HG02759 (cell line): ENCODE results near the gene EHBP1L1.
"Not testable (repeated sequence)": the region's sequence is repeated elsewhere in the genome, so short reads cannot be mapped to it uniquely, and the experiment has no call there.

Experiments
- ATAC-seq: cut with Tn5 transposase; IDR thresholded peaks from one replicate; pipeline ENCODE4 v1.9.1; 2021; ENCODE audit warnings: mild to moderate bottlenecking, moderate library complexity; ENCODE audit not compliant: unreplicated experiment

EHBP1L1 gene

DNA sequence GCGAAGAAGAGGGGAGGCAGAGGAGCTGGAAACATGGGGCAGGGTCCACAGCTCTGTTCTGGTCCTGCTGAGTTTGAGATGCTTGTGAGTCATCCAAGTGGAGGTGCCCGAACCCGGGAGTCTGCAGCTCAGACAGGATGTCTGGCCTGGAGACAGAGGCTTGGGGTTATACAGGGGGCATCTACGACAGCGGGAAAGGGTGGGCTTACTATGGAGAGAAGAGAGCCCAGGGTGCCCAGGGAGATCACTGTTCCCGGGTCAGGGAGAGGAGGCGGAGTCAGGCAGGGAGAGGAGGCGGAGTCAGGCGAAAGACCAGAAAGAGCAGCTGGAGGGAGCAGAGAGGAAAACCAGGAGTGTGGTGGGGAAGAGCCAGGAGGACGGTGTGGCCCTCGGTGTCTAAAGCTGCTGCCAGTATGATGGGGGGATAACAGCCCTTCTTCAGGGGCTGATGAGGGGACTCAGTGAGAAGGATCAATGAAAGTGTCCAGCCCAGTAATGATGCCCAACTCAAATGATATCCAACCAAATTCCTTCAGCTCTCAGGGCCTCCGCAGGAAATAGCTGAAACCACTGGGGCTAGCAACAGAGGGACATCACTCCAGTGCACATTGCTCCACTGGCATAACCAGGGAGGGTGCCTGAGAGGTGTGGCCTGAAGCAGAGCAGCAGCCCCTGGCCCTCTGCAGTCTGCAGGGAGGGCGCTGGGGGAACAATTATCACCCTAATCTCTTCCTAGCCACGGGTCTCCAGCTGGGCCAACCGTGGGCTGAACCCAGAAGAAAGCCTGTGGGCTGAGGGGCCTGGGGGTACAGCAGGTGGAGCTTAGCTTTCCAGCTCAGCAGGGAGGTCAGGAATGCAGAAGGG, 15.1 kb upstream of the EHBP1L1 start:
- ATAC-seq = no peak

DNA sequence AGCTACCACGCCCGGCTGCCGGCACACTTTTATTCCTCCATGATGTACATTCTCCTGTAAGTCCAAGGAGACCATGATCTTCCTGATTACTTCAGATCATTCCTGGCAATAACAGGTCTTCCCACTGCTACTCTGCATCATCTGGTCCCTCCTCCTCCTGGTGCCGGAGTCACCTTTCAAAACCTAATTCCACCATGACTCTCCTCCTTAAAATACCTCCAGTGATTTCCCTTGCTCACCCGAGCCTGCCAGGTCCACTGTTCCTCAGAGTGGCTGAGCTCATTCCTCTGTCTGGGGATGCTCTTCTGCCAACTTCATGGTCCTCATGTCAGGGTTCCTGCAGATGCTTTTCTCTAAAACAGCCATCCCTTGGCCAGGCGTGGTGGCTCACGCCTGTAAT, 13.8 kb upstream of the EHBP1L1 start:
- ATAC-seq = no peak

DNA sequence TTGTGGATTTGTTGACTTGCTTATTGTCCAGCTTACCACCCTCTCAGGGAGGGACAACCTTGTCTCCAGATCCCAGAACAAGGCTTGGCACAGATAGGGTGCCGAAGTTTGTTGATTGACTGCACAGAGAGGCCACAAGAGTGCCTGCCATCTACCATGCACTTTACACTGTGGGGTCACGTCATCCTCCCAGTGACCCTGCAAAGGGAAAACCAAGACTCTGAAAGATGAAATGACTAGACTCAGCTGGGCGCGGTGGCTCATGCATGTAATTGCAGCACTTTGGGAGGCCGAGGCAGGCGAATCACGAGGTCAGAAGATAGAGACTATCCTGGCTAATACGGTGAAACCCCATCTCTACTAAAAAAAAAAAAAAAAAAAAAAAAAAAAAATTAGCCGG, 13.1 kb upstream of the EHBP1L1 start:
- no peak for ATAC-seq

DNA sequence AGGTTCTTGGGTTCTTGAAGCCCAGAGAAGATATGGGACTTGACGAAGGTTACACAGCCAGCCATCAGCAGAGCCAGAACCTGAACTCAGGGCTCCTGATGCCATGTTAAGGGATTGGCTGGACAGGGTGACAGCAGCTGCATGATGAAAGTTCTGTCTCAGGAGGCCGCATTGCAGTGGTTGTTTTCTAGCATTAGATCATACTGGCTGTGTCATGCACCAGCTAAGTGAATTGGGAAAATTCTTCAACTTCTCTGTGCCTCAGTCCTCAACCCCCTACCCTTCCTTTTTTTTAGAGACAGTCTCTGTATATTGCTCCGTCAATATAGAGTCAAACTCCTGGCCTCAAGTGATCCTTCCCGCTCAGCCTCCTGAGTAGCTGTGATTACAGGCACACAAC, 12.3 kb upstream of the EHBP1L1 start:
- ATAC-seq = no peak

DNA sequence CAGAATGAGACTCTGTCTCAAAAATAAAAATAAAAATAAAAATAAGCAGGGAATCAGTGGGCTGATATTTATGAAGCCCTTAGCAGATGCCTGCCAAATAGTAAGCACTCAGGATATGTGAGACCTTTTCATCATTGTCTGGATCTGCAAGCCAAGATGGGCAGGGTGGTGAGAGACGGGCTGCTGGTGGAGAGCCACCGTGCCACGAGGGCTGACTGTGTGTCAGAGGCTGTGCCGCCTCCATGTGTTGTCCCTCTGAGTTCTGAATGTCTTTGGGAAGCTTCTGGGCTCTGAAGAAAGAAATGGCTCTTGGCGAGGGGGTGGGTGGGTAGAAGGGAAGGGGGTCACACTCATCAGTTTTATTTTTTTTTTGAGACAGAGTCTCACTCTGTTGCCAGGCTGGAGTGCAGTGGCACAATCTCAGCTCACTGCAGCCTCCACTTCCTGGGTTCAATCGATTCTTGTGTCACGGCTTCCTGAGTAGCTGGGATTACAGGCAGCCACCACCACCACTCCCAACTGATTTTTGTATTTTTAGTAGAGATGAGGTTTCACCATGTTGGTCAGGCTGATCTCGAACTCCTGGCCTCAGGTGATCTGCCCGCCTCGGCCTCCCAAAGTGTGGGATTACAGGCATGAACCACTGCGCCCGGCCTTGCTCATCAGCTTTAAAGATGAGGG, 10.8 kb upstream of the EHBP1L1 start:
- not testable (repeated sequence) for ATAC-seq

DNA sequence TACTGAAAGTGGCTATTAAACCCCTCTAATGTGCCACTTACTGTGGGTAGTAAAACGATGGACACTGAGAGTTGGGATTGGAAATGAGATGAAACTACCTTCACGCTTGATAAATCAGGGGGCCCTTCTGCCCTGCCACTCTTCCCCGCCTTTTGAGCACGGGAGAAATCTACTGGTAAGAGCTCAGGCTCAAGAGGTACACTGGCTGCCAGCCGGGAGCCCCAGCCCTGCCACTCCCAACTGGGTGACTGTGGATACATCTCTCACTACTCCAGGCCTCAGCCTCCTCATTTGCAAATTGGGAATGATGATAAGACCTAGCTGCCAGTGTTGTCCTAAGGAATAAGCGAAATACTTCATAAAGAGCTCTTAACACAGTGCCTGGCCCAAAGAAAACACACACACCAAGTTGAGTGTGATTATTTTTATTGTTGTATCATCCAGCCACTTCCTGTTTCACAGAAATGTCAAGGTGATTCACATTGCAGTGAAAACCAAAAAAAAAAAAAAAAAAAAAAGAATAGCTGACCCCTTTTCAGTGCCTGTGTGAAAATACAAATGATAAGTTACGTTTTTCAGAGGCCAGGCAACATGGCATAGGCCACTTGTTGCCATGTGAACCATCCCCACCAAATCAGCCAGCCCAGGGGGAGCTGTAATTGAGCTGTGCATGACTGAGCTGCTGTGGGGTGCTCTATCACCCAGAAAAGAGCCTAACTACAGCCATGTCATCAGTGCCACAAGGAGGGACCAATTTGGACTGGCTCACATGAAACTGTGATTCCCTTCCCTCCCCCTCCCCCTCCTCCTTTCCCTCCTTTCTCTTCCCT, 10.0 kb upstream of the EHBP1L1 start:
- ATAC-seq = no peak

DNA sequence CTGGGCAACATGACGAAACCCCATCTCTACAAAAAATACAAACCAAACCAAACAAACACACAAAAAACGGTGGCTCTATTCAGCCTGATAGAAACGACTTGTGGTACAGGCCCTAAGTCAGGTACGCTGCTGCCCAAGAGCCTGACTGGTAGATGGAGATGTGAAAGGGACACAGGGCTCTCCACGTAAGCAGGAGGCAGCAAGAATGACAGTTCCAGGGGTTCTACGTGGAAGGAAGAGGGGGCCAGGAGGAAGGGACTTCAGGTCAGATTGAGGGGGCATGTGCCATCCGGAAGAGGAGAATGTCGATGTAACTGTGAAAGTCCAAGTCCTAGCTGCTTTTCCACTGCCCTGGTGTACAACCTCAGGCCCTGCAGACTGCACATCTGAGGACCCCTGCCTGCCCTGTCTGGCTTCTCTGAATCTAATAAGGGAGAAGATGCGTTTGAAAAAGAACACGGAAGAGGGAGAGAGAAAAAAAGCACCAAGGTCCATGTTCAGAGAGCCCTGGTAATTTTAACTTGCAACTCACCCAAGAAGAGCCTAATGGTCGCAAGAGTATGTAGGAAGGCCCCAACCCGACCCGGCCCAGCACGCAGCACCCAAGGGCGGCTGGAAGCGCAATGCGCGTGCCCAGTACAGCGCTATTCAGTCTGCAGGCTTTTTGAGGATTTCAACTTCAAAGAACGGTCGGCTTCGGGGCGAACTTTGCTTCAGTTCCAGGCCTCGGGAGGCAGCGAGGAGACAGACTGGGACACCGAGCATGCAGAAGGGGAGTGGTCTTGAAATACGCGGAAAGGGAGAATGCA, 6.5 kb upstream of the EHBP1L1 start:
- no peak for ATAC-seq

DNA sequence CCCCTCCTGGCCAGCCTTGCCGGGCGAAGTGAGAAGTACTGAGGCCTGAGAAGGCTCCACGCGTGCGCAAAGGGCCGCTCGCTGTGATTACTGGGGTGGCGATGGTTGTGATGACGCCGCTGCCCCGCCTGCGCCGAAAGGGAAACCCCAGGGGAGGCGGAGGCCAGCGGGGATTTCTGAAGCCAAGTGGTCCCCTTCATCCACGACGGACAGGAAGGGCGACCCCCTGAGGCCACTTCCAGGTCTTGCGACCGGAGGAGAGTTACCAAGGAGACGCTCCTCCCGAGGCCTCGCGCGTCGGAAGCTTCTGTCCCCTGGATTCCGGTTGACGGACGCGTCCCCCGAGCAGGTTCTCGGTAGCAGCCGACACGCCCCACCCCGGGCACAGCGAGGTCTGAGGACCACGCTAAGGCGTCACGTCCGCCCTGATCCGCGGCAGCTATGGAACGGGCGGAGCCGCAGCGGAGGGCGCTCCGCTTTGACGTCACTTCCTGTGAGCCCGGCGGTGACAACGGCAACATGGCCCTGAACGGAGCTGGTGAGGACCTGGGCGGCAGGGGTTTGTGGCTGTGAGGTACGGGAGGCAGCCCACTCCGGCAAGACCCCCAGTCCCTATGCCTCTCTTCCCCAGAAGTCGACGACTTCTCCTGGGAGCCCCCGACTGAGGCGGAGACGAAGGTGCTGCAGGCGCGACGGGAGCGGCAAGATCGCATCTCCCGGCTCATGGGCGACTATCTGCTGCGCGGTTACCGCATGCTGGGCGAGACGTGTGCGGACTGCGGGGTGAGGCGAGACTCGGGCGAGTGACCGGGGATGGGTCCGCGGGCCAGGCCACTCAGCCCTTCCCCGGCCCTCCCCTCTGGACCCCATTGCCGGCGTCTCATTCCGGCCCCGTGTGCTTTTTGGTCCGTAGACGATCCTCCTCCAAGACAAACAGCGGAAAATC, 5.6 kb upstream of the EHBP1L1 start, which contains the start of gene ZNRD2:
Gene ZNRD2, plus strand, starts transcription at position 505 of the 946 bp plus-strand sequence. Its CDS starts 15 bp downstream, at position 520.
- peak; percentile 69 for ATAC-seq

DNA sequence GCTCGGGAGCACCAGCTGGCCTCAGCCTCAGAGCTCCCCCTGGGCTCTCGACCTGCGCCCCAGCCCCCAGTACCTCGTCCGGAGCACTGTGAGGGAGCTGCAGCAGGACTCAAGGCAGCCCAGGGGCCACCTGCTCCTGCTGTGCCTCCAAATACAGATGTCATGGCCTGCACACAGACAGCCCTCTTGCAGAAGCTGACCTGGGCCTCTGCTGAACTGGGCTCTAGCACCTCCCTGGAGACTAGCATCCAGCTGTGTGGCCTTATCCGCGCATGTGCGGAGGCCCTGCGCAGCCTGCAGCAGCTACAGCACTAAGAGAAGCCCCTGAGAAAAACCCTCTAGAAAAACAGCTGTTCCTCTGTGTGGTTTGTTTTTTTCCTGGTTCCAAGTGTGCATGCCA, 4.4 kb upstream of the EHBP1L1 start:
- ATAC-seq = no peak

DNA sequence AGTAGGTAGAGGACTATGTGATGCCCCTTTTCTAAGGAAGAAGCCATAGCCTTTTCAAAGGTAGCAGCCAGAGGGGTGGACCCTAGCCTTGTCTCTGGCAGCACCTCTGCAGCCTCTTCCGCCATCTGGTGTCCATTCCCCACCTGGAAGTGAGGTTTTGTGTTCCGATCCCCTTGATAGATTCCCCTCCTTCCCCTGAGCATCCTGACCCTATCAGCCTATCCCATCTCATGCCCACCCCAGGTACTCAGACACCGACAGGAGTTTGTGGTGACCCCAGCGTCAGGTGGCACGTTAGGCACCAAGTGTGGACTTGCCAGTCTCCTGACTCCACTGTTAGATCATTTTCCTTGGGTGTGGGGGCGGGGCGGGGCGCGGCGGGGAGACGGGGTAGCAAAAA, 3.9 kb upstream of the EHBP1L1 start:
- ATAC-seq = no peak

DNA sequence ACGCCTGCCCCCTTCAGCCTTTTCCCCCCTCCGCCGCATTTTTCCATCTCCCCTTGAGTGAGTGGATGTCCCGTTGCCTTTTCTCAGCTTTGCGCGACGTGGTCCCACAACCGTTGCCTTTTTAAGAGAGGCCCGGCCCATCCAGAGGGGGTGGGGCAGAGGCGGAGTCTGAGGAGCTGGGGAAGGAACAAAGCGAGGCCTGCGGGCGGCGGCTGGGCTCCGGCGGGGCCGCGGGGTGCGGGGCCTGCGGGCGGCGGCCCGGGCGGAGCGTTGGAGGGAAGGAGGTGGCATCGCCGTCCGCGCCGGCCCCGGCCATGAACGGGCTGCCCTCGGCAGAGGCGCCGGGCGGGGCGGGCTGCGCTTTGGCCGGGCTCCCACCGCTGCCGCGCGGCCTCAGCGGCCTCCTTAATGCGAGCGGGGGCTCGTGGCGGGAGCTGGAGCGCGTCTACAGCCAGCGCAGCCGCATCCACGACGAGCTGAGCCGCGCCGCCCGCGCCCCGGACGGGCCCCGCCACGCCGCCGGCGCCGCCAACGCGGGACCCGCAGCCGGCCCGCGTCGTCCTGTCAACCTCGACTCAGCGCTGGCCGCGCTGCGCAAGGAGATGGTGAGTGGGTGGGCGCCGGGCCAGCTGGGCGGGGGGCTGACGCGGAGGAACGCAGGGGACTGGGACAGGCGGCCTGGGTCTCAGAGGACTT, 3.3 kb upstream of the EHBP1L1 start, which contains the start of gene FAM89B:
Gene FAM89B, plus strand, starts transcription at position 183 of the 696 bp plus-strand sequence. Its CDS starts 132 bp downstream, at position 315.
- ATAC-seq = no peak

DNA sequence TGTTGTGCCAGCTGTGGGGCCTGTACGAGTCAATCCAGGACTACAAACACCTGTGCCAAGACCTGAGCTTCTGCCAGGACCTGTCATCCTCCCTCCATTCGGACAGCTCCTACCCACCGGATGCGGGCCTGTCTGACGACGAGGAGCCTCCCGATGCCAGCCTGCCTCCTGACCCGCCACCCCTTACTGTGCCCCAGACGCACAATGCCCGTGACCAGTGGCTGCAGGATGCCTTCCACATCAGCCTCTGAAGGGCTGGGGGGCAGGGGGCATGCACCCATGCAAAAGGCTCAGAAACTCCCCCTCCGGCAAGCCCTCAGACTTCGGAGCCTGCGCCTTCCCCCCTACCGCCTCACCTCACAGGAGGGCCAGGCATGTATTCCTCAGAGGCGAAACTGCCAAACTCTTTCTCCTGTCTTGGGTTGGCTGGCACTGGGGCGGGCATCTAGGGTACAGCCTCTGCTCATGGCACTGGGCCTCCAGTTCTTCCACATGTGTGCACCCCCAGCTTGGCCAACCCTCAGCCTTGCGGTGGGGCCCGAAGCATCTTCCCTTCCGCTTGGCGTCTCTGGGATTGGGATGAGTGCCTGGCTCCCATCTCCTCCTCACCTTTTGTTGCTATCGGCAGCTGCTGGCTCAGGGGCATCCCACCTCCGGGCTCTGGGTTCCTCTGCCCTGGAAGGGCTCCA, 2.3 kb upstream of the EHBP1L1 start:
- ATAC-seq = no peak

DNA sequence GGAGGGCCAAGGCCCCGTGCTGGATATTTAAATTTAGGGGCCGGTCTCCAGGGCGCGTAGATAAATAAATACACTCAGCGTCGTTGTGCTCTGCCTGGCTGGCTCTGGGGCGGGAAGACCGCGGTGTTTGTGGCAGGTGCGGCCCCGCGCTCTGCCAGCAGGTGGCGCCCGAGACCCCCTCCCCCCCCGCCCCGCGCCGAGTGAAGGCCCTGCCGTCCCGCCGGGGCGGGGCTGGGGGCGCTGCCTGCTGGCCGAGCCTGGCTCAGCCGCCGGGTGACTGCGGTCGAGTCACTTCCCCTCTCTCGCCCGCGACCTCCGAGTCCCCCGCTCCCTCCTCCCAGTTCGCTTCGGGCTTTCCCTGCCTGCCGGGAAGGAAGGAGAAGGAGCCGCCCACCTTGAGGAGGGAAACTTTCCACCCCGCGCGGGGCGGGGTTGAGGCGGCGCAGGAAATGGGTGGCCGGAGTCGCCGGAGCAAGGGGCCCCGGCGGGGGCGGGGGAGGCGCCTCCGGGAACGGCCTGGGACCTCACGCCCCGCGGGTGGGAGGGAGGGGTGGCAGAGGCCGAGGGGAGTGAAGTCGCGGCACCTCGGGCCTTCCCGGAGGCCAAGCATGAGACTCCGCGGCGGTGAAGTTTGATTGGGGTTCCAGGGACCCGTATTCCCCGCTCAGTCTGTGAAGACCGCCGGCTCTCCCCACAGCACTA, 1.6 kb upstream of the EHBP1L1 start:
- ATAC-seq = peak; percentile 31

DNA sequence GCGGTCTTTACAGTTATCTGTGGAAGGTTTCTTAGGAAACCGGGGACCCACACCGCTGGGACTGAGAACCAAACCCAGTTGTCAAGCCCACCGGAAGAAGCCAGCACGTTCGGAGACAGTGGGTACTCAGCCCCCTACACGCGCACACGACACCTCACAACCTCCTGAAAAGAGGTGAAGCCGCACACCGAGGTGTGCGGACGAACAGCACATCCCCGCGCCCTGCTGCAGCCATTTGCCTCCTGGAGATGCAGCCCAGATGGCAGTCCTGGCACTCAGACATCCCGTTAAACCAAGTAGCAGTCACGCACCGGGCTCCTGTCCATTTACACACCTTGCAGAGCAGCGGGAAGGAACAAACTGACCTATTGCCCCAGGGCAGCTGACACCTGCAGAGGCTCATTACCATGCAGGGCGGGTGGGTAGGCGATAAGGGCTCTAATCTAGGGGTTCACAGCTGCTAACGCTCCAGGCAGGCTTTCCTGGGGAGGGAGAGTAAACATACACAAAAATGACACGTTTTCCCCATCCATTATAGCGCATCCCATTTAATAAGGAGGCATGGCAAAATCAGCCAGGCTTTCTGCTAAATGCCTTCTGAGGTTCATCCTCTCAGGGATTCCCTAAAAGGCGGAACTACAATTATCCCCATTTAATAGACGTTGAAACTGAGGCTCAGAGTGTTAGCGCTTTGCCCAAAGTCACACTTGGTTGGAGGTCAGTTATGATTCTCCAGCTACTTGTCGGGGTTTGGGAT, 864 bp upstream of the EHBP1L1 start:
- no peak for ATAC-seq

DNA sequence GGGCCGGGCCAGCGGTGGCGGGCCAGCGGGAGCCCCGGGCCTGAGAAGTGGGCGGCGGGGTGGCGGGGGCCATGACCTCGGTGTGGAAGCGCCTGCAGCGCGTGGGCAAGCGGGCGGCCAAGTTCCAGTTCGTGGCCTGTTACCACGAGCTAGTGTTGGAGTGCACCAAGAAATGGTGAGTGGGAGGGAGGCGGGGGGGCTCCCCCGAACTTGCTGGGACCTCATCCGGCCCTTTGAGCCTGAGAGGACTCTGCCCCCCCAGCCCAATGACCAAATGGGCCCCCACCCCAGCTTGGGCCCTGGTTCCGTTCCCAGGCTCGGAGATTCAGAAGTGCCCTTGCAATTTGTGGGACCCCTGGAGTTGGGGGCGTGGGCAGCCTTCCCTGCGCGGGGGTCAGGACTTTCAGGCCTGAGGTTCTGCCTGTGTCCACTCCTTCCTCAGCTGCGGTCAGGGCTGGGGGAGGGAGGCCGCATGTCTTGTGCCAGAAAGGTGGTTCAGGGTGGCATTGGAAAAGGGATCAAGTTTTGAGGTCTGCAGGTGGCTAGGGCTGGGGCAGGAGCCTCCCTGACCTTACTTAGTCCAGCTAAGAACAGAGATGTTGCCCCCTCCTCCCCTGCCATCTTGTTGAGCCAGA, 496 bp downstream of the EHBP1L1 start:
- no peak for ATAC-seq
